Measurements from ENCODE around the gene HCN4. TPM values are rescaled to one million over a fixed set of nuclear protein-coding genes. Genes with fewer than 3 reads are reported as not detected.

The HCN4 gene
- total and polyA plus RNA-seq, 8 donors = 0.09 to 1.1 (median 0.28) TPM

DNA sequence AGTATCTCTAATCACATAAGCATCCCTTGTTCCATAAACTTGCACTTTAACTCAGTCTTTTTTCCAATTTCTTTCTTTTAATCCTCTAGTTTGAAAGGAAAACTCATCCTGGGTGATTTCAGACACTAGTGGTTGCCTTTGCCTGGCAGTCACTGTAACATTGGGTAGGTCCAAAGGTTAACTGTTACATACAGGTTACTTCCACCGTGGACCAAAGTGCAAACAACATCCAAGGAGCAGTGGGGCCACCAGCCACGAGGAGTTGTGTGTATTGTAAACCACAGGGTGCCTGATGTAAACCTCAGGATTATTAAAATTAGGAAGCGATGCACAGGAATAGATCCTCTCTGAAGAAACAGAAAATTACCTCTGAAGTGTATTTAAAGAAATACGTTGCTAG, 75.0 kb downstream of the HCN4 start:
- no peak for FAIRE-seq
- H3K36me3 ChIP-seq = peaks cover 0 to 18% (median 3%) of the 10 kb centered on the region in 3 donors
- no peak overlapping the region for H3K27ac ChIP-seq
- no peaks in the 10 kb centered on the region for H3K27me3 ChIP-seq
- intact Hi-C loops (cut with DNase I) = no loop called here
- no peak overlapping the region for H3K4me3 ChIP-seq
- no peaks in the 10 kb centered on the region for H3K4me1 ChIP-seq
- H3K9me3 ChIP-seq = no peaks in the 10 kb centered on the region
- ATAC-seq = no peak
- TF ChIP-seq, protein P1, sequence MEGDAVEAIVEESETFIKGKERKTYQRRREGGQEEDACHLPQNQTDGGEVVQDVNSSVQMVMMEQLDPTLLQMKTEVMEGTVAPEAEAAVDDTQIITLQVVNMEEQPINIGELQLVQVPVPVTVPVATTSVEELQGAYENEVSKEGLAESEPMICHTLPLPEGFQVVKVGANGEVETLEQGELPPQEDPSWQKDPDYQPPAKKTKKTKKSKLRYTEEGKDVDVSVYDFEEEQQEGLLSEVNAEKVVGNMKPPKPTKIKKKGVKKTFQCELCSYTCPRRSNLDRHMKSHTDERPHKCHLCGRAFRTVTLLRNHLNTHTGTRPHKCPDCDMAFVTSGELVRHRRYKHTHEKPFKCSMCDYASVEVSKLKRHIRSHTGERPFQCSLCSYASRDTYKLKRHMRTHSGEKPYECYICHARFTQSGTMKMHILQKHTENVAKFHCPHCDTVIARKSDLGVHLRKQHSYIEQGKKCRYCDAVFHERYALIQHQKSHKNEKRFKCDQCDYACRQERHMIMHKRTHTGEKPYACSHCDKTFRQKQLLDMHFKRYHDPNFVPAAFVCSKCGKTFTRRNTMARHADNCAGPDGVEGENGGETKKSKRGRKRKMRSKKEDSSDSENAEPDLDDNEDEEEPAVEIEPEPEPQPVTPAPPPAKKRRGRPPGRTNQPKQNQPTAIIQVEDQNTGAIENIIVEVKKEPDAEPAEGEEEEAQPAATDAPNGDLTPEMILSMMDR (IDR thresholded peaks at IDR 0.05) = no peak
- WGBS, 2 donors = 59 to 62% methylated on average over 4 of the region's 4 CpGs
- DNase-seq = no peak

DNA sequence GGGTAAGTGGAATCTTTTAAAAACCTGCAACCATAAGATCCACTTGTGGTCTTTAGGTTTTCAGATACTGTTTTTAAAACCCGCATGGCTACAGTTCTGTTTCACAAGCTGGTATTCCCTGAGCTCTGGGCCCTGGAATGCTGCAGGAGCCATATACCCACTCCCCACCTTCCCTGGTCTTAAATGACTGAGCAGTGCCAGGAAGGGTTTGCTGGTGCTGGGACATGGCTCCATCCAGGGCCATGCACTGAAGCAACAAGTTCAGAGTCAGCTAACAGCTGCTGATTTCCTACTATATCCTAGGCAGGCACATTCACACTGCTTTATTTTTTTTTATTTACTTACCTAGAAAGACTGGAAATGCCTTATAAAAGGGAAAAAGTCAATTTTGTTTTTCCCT, 77.3 kb downstream of the HCN4 start:
- Histone ChIP-seq H3K4me1 (no peaks in the 10 kb centered on the region), H3K4me3 (no peak overlapping the region), H3K36me3 (peaks cover 3 to 27% (median 3%) of the 10 kb centered on the region in 3 donors), H3K27me3 (no peaks in the 10 kb centered on the region), H3K27ac (no peak overlapping the region), H3K9me3 (no peaks in the 10 kb centered on the region)
- intact Hi-C loops (cut with DNase I) = no loop called here
- DNase-seq = no peak
- no peak for FAIRE-seq
- WGBS, 2 donors = 93 to 100% methylated on average over 1 of the region's 1 CpG
- TF ChIP-seq, protein P1 (IDR thresholded peaks at IDR 0.05) = no peak
- ATAC-seq = no peak

DNA sequence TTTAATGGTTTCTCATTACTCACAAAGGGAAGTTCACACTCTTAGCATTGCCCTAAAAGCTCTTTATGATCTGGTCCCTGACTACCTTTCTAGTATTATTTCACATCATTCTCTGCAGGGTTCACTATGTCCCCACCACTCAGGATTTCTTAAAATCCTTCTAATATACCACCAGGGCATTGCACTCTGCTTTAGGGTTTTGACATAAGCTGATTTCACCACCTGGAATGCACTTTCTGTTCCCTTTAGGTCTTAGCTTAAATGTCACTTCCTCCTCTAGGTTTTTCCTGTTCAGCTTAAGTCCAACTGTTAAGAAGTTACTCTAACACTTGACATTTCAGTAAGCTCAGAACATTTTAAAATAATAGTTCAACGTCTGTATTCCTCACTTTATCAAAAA, 81.7 kb downstream of the HCN4 start:
- Histone ChIP-seq H3K9me3 (no peaks in the 10 kb centered on the region), H3K27ac (no peak overlapping the region), H3K4me1 (no peaks in the 10 kb centered on the region), H3K4me3 (no peak overlapping the region), H3K27me3 (no peaks in the 10 kb centered on the region), H3K36me3 (peaks cover 0 to 46% (median 3%) of the 10 kb centered on the region in 3 donors)
- 49 to 62% methylated on average over 1 of the region's 1 CpG for WGBS, 2 donors
- DNase-seq (no peak), ATAC-seq (no peak), FAIRE-seq (no peak)
- TF ChIP-seq, protein P1 (IDR thresholded peaks at IDR 0.05) = no peak
- intact Hi-C loops (cut with DNase I) = no loop called here

DNA sequence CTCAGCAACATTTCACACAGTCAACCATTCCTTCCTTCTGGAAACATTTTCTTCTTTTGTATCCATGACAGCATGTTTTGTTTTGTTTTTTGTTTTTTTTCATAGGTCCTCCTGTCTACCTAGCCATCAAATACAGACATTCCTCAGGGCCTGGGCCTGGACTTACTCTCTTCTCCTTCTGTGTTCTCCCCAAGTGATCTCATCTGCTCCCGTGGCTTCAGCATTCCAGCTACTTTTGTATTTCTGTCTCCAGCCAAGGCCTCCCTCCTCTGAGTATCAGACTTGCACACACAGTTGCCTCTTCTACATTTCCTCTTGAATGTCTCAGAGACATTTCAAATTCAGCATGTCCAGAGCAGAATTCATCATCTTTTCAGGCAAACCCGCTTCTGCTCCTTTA, 82.4 kb downstream of the HCN4 start:
- FAIRE-seq = no peak
- Histone ChIP-seq H3K4me1 (no peaks in the 10 kb centered on the region), H3K36me3 (peaks cover 0 to 46% (median 3%) of the 10 kb centered on the region in 3 donors), H3K4me3 (no peak overlapping the region), H3K27ac (no peak overlapping the region), H3K9me3 (no peaks in the 10 kb centered on the region), H3K27me3 (no peaks in the 10 kb centered on the region)
- ATAC-seq = no peak
- intact Hi-C loops (cut with DNase I) = no loop called here
- no peak for DNase-seq
- 87 to 94% methylated on average over 2 of the region's 2 CpGs for WGBS, 2 donors
- TF ChIP-seq, protein P1 (IDR thresholded peaks at IDR 0.05) = no peak

DNA sequence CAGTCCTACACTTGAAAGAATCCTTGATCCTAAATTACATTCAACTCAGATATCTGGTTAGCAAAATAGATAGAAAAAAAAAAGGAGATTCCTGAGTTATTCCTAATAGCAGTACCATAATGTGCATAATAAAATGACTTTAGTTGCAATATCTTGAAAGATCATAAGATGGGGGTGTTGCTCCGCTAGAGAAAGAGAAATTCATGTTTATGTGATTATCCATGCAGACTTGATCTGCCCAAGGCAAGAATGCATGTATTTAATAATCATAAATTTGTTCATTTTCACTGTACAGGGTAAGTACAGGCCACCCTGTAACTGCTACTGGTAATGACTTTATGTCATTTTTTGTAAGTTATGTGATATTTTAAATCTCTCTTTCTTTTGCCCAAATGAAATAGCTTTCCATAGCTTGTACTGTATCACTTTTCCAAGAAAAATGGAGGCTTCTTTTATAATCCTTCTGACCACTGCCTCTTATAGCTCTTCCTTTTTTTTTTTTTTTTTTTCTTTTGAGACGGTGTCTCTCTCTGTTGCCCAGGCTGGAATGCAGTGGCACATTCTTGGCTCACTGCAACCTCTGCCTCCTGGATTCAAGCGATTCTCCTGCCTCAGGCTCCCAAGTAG, 84.6 kb downstream of the HCN4 start:
- H3K27ac ChIP-seq = no peak overlapping the region
- TF ChIP-seq, protein P1 (IDR thresholded peaks at IDR 0.05) = no peak
- WGBS, 2 donors = 88 to 92% methylated on average over 3 of the region's 3 CpGs
- FAIRE-seq (no peak), DNase-seq (no peak), ATAC-seq (no peak)
- no peaks in the 10 kb centered on the region for H3K9me3 ChIP-seq
- H3K27me3 ChIP-seq = no peaks in the 10 kb centered on the region
- intact Hi-C loops (cut with DNase I) = no loop called here
- no peak overlapping the region for H3K4me3 ChIP-seq
- no peaks in the 10 kb centered on the region for H3K4me1 ChIP-seq
- H3K36me3 ChIP-seq = peaks cover 0 to 45% (median 3%) of the 10 kb centered on the region in 3 donors
